Keratinocyte (primary cell): ENCODE data around the gene RALGAPA2. TPM values are rescaled to one million over a fixed set of nuclear protein-coding genes. Genes with fewer than 3 reads are reported as not detected.

Source experiments
- DNase-seq: peaks from one replicate; pipeline ENCODE4 v3.0.0-alpha.2; 2011; ENCODE audit warnings: low read depth, missing footprints, low spot score
- FAIRE-seq: peaks from 2 replicates; lab custom pipeline; 2011; peaks lifted over from hg19 to GRCh38; lab: Jason Lieb, UNC
- H2AFZ ChIP-seq: 2 replicates; pipeline ENCODE4 v1.6.0; 2012; ENCODE audit warnings: low read length, control low read depth, inconsistent platforms; ENCODE audit not compliant: control insufficient read depth
- H3K27ac ChIP-seq: 2 replicates; pipeline ENCODE4 v1.5.1; 2011; ENCODE audit warnings: low read length; ENCODE audit not compliant: control insufficient read depth, insufficient read depth
- H3K27me3 ChIP-seq: 3 replicates; pipeline ENCODE4 v1.6.0; 2011; ENCODE audit warnings: low read length; ENCODE audit not compliant: control insufficient read depth, insufficient read depth; ENCODE audit errors: extremely low read depth
- H3K36me3 ChIP-seq, 2 experiments: 2 replicates in 1 of 2; 3 replicates in 1 of 2; pipeline ENCODE4 v1.5.1; 2011; ENCODE audit warnings: low read length in 2 of 2, mild to moderate bottlenecking in 1 of 2; ENCODE audit not compliant: control insufficient read depth in 2 of 2, insufficient read depth in 2 of 2; ENCODE audit errors: extremely low read depth in 1 of 2
- H3K4me1 ChIP-seq: 3 replicates; pipeline ENCODE4 v1.5.1; 2011; ENCODE audit warnings: low read length; ENCODE audit not compliant: control insufficient read depth, insufficient read depth; ENCODE audit errors: extremely low read depth
- H3K4me2 ChIP-seq: 3 replicates; pipeline ENCODE4 v1.6.0; 2011; ENCODE audit warnings: low read depth, low read length; ENCODE audit not compliant: control insufficient read depth, insufficient read depth; ENCODE audit errors: extremely low read depth
- H3K4me3 ChIP-seq, 3 experiments: fragments of 200-600 bp in 1 of 3; sonication (generic) in 1 of 3; 2 replicates in 2 of 3; 3 replicates in 1 of 3; pipeline ENCODE4 v1.5.1; 2011 to 2016; ENCODE audit warnings: low read length in 3 of 3, mild to moderate bottlenecking in 3 of 3, control low read depth in 2 of 3, inconsistent platforms in 1 of 3, low read depth in 1 of 3, mixed read lengths in 1 of 3, mixed run types in 1 of 3, moderate library complexity in 1 of 3; ENCODE audit not compliant: control insufficient read depth in 2 of 3, insufficient read depth in 2 of 3; ENCODE audit errors: extremely low read depth in 1 of 3
- H3K79me2 ChIP-seq: 2 replicates; pipeline ENCODE4 v1.6.0; 2012; ENCODE audit warnings: low read length; ENCODE audit not compliant: control insufficient read depth, insufficient read depth
- H3K9ac ChIP-seq: 3 replicates; pipeline ENCODE4 v1.6.0; 2011; ENCODE audit warnings: low read length; ENCODE audit not compliant: control insufficient read depth, insufficient read depth; ENCODE audit errors: extremely low read depth
- H3K9me1 ChIP-seq: 3 replicates; pipeline ENCODE4 v1.6.0; 2011; ENCODE audit warnings: low read length; ENCODE audit not compliant: control insufficient read depth, insufficient read depth; ENCODE audit errors: extremely low read depth
- H3K9me3 ChIP-seq: 2 replicates; pipeline ENCODE4 v1.5.1; 2012; ENCODE audit warnings: low read depth, low read length; ENCODE audit not compliant: control insufficient read depth
- H4K20me1 ChIP-seq: 3 replicates; pipeline ENCODE4 v1.6.0; 2011; ENCODE audit warnings: low read length; ENCODE audit not compliant: control insufficient read depth, insufficient read depth; ENCODE audit errors: extremely low read depth
- EZH2 ChIP-seq: IDR thresholded peaks from one replicate; pipeline ENCODE4 v1.6.1; 2012; ENCODE audit warnings: inconsistent platforms, mild to moderate bottlenecking, low read length, moderate library complexity
- dilution Hi-C: fragments of 300-500 bp; cut with MboI; formaldehyde crosslinking; loops from one replicate; pipeline ENCODE4 v1.7.0; 2020; ENCODE audit warnings: low sequenced_read_pairs; ENCODE audit not compliant: extremely low pct_ligation_motif_present
- polyA plus RNA-seq, 5 experiments: library from polyadenylated mRNA; depleted of rRNA in 3 of 5; stranded (reverse) in 3 of 5; stranded (forward) in 1 of 5; unstranded in 1 of 5; fragments of >200 nt; gene quantifications; 1 replicate in 1 of 5; 2 replicates in 3 of 5; 3 replicates in 1 of 5; pipeline versions ENCODE4 v1.2.1 to v1.2.3, GENCODE V29; 2011 to 2012; ENCODE audit warnings: missing spikeins in 2 of 5, low read depth in 1 of 5, low replicate concordance in 1 of 5
- TF ChIP-seq, protein P1 (sequence below), 3 experiments: IDR thresholded peaks in 1 of 3; conservative IDR thresholded peaks in 1 of 3; optimal IDR thresholded peaks in 1 of 3; 2 replicates in 2 of 3; 3 replicates in 1 of 3; pipeline versions ENCODE3 to v1.5.1; 2011; ENCODE audit warnings: low read length in 3 of 3, mild to moderate bottlenecking in 3 of 3, moderate library complexity in 2 of 3, control low read depth in 1 of 3, inconsistent platforms in 1 of 3; ENCODE audit not compliant: insufficient read depth in 2 of 3; ENCODE audit errors: extremely low read depth in 1 of 3

RALGAPA2 gene
- polyA plus RNA-seq, 1 donor (not counting 4 experiments of a cell fraction or from before 2014, with no cell fraction given), result 3.2 TPM

GRCh38 chr20:20643927-20644326 lies 68.5 kb downstream of the RALGAPA2 start:
- FAIRE-seq, result no peak
- dilution Hi-C loops, result no loop called here
- Histone ChIP-seq H3K36me3 (no peaks in the 10 kb centered on the region), H3K4me3 (no peak overlapping the region), H3K27me3 (no peaks in the 10 kb centered on the region), H3K9me3 (no peaks in the 10 kb centered on the region), H3K27ac (no peak overlapping the region), H3K79me2 (no peaks in the 10 kb centered on the region), H3K9ac (no peak overlapping the region), H2AFZ (no peak overlapping the region), H3K9me1 (no peaks in the 10 kb centered on the region), H3K4me2 (no peak overlapping the region), H3K4me1 (no peaks in the 10 kb centered on the region), H4K20me1 (no peaks in the 10 kb centered on the region)
- TF ChIP-seq, protein P1, sequence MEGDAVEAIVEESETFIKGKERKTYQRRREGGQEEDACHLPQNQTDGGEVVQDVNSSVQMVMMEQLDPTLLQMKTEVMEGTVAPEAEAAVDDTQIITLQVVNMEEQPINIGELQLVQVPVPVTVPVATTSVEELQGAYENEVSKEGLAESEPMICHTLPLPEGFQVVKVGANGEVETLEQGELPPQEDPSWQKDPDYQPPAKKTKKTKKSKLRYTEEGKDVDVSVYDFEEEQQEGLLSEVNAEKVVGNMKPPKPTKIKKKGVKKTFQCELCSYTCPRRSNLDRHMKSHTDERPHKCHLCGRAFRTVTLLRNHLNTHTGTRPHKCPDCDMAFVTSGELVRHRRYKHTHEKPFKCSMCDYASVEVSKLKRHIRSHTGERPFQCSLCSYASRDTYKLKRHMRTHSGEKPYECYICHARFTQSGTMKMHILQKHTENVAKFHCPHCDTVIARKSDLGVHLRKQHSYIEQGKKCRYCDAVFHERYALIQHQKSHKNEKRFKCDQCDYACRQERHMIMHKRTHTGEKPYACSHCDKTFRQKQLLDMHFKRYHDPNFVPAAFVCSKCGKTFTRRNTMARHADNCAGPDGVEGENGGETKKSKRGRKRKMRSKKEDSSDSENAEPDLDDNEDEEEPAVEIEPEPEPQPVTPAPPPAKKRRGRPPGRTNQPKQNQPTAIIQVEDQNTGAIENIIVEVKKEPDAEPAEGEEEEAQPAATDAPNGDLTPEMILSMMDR (optimal IDR thresholded peaks at IDR 0.05 in 1 of 3, IDR thresholded peaks at IDR 0.05 in 1 of 3, conservative IDR thresholded peaks at IDR 0.05 in 1 of 3; ENCODE audit: extremely low read depth in 1 of 3, insufficient read depth in 2 of 3, low read length in 3 of 3), result no peak
- TF ChIP-seq EZH2, result no peak
- no peak for DNase-seq

DNA sequence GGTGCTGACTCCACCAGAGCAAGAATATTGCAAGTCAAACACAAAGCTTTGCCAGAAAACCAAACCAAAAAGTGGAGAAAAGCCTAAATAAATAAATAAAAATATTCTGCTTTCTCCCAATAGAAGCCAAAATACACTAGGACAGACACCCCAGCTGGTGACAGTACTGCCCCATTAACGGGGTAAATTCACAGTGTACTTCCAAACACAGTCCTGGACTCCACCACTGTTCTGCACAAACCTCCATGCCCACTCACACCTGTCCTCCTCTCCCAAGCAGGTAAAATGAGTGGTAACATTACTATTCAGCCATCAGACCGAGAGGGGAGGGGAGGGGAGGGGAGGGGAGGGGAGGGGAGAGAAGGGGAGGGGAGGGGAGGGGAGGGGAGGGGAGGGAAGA lies 70.7 kb downstream of the RALGAPA2 start:
- Histone ChIP-seq H3K27ac (no peak overlapping the region), H3K9ac (no peak overlapping the region), H3K4me3 (no peak overlapping the region), H3K79me2 (no peaks in the 10 kb centered on the region), H3K4me2 (no peak overlapping the region), H2AFZ (no peak overlapping the region), H4K20me1 (no peaks in the 10 kb centered on the region), H3K27me3 (no peaks in the 10 kb centered on the region), H3K4me1 (no peaks in the 10 kb centered on the region), H3K9me3 (no peaks in the 10 kb centered on the region), H3K36me3 (peaks cover 0 to 1% of the 10 kb centered on the region in 2 experiments), H3K9me1 (no peaks in the 10 kb centered on the region)
- dilution Hi-C loops, result no loop called here
- TF ChIP-seq EZH2, result no peak
- TF ChIP-seq, protein P1 (optimal IDR thresholded peaks at IDR 0.05 in 1 of 3, IDR thresholded peaks at IDR 0.05 in 1 of 3, conservative IDR thresholded peaks at IDR 0.05 in 1 of 3; ENCODE audit: extremely low read depth in 1 of 3, insufficient read depth in 2 of 3, low read length in 3 of 3), result no peak
- no peak for FAIRE-seq
- DNase-seq, result no peak
